Cerebellar cortex (tissue), 1 donor: Measurements from ENCODE around the gene HSPB9.

Source experiments
- DNase-seq: peaks from one replicate; pipeline ENCODE4 v3.0.0-alpha.2; 2015; ENCODE audit warnings: low spot score

The HSPB9 gene

DNA sequence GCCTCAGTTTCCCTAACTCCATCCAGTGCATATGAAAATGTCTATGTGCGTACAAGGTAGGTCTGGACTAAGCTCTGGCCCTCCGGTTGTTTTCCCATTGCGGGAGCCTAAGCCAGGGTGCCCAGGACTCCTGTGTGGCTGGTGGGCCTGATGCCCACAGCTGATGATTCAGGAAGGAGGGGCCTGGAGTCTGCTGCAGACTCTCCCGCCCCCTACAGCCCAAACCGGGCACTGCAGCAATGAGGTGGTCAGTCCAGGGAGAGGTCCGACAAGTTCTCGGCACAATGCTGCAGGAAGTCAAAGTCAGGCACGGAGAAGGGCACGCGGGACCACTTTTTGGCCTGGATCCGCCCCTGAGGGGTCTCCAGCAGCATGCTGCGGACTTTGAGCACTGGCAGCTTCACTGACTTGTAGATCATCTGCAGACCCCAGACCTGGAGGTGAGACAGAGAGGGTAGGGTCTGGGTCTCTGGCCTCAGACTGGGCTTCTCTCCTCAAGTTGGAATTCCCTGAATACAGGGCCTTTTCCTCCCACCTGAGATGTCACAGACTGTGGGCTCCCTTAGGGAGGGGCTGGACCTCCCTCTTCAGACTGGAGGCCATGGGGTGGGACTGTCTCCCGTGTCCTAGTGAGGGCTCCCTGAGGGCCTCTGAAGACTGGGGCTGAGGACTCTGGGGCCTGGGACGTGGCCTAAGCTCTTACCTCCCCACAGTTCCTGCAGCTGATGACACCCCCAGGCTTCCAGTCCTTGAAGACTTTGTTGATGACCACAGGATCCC, 20.9 kb upstream of the HSPB9 start:
- peak; percentile 59 for DNase-seq

DNA sequence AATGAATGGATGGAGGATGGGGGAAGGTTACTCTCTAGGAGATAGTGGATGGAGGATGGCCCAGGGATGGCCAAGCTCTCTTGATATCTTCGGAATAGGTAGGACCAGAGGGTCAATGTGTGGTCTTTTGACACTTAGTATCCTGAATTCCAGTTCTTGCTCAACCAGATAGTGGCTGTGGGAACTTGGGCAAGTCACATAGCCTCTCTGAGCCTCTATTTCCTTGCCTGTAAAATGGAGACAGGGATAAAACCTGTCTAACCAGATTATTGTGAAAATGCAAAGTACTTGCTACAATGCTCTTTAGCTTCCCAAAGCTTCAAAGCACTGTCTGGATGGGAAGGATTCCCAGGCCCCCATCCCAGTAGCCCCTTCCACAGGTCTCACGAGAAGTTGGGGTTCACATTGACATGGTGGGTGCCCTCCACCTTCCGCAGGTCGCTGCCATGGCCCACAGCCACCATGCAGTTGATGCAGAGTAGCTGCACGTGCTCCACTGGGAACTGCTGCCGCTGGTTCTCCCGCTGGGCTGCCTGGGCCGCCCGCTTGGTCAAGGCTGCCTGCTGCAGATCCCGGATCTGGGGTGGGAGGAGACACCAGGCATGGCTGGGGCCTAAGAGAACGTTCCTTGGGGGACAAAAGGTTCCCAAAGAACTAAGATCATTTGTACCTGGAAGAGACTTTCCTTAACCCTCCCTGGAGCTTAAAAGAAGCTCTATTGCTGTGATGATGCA, 19.2 kb upstream of the HSPB9 start:
- no peak for DNase-seq

DNA sequence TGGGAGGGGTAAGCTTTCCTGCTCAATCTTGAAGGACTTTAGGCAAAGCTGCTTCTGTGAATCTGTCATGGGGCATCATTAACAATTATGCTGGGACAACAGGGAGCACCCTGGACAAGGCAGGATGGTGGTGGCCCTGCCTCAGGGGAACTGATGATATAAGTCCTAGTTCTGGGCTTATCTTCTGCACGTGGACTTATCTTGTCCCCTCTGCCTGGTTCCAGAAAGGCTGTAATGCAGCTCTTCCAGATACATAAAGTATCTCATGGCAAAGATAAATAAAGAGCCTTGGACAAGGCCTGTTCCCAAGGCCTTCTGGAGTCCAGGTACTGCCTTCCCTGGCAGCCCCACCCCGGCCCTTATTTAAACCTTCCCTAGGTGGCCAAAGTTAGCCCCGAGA, 18.3 kb upstream of the HSPB9 start:
- no peak for DNase-seq

DNA sequence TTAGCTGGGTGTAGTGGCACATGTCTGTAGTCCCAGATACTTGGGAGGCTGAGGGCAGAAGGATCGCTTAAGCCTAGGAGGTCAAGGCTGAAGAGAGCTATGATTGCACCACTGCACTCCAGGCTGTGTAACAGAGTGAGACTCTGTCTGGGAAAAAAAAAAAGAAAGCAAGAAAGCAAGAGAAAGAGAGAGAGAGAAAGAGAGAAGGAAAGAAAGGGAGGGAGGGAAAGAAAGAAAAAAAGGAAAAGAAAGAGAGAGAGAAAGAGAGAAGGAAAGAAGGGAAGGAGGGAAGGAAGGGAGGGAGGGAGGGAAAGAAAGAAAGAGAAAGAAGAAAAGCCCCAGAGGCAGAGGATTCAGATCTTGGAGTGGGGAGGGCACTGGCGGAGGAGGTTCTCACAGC, 16.6 kb upstream of the HSPB9 start:
- no peak for DNase-seq

DNA sequence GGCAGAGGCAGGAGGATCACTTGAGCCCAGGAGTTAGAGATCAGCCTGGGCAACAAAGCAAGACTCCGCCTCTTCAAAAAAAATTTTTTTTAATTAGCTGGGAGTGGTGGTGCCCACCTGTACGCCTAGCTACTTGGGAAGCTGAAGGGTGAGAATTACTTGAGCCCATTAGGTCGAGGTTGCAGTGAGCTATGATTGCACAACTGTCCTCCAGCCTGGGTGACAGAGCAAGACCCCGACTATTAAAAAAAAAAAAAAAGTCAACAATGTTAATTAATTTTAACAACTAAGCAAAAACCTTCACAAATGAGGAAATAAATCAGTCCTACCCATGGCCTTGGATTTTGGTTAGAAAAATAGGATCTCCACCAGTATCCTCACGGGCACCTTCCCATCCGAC, 15.5 kb upstream of the HSPB9 start:
- no peak for DNase-seq

DNA sequence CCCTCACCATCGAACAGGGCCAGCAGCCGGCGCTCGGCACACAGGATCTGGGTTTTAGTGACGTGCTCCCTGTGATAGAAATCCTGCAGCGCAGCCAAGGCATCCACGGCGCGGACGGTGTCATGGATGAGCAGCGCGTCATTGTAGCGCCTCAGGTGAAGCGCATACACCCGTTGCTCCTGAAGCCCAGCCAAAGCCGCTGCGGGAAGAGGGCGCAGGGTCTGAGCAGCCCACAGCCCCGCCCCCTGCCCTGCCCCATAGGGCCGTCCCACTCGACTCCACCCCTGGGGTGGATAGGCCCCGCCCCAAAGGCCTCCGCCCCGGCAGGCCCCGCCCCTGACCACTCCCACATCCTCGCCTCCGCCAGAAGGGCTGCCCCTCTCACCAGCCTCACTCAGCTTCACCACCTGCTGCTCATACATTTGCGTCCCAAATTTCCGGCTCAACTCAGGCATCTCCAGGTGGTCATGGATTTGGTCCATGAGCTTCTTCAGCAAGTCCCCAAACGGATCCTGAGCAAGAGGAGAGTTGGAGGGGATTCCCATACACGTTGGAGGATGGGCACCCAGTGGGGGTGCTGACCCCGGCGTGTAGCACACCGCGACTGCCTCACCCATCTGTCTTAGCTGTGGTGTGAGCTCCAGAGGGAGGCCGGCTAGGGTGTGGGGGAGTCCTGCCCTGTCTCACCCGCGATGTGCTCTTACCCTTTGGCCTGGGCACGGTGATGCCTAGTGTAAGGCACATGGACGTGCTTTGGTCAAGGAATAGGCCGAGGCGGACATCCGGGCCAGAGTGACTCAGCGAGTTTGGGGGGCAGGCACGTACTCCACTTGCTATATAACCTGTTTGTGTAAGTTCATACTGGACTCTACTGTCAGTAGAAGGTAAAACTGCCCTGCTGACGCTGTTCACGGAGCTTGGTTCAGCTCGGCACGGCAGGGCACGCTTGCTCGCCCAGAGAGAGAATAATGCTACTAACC, 14.7 kb upstream of the HSPB9 start:
- peak; percentile 88 for DNase-seq

DNA sequence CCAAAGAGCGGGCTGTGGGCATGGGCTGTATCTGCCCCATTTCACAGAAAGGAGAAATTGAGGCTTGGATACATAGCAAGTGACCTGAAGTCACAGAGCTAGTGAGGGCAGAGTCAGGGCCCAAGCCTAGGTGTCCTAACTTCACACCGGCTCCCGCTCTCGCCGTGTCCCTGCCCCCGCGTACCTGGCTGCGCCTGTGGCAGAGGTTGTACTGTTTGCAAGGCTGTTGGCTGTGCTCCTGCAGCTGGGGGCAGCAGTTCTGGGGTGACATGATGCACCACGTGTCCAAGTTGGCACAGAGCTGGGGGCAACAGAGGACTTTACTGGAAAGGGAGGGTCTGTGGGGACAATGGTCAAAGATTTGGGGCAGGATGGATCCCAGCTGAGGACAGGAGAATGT, 13.5 kb upstream of the HSPB9 start:
- no peak for DNase-seq

DNA sequence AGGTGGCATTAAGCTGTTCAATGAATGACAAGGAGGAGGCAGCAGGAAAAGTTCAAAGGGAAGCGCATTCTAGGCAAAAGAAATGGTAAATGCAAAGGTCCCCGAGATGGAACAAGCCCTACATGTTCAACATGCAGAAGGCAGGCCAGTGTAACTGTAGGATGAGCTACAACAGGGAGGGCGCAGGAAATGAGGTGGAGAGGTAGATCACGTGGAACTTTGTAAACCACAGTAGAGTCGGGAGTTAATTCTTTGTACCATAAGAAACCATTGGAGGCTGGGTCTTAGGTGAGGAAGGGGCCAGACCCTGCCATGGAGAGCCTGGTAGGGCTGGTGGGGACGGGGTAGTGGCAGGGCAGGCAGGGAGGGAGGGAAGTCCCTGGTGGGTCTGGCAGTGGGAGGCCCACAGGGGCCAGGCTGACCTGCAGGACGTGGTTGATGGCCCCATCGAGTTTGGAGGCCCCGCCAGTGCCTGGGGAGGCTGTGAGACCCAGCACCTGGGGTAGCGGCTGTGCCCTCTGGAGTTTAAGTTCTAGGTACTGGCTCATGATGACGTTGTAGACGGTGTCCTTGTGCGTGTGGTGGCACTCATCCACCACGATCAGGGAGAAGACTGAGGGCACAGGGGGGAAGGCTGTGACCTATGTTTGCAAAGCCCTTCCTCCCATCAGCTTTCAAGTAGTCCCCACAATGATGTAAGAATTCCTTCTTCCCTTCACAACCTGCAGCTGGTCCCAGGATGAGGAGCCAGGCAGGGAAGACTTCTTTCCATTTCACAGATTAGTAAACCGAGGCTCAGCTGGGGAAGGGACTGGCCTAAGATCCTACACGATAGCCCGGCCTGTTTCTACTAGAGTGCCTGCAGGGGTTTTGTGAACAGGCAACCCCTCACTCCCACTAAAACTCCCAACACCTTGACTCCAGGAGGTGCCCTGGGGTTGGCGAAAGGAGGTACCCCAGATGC, 12.0 kb upstream of the HSPB9 start:
- DNase-seq, result no peak

DNA sequence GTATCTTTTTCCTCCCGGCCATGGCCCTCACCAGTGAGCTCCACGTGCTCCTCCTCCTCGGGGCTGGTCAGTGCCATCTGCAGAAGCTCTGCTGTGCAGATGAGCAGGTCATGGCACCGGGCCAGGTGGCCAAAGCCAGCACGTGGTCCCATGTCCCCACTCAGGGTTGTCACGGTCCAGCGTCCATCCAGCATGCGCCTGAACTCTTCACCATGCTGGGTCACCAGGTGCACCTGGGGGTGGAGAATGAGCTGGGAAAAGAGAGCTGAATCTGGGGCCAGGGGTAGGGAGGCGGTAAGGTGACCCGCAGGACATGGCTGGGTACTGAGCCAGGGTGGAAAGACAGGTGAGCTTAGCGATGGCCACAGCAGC, 11.4 kb upstream of the HSPB9 start:
- DNase-seq, result no peak

DNA sequence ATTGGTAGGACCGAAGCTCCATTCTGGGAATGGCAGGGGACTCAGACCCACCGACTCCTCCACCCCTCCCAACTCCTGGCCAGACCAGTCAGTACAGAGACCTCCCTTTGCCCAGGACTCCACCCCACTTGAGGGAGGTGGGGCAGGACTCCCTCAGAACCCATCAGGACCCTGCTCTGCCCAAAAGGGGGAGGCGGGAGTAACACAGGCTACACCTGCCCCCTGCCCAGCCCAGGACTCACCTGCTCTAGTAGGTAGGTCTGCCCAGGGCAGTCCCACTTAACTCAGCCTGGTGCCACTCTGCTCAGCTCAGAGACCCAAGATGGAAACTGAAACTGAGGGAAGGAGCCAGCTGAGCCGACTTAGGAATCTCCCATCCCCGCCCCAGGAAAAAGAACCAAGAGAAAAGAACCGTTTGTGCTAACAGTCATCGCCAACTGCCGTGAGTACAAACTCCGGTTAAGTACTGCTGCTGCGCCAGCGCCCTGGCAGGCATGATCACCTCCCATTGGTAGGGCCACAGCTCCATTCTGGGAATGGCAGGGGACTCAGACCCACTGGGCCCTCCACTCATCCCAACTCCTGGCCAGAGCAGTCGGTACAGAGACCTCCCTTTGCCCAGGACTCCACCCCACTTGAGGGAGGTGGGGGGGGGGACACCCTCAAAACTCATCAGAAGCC, 10.6 kb upstream of the HSPB9 start:
- peak; percentile 34 for DNase-seq

DNA sequence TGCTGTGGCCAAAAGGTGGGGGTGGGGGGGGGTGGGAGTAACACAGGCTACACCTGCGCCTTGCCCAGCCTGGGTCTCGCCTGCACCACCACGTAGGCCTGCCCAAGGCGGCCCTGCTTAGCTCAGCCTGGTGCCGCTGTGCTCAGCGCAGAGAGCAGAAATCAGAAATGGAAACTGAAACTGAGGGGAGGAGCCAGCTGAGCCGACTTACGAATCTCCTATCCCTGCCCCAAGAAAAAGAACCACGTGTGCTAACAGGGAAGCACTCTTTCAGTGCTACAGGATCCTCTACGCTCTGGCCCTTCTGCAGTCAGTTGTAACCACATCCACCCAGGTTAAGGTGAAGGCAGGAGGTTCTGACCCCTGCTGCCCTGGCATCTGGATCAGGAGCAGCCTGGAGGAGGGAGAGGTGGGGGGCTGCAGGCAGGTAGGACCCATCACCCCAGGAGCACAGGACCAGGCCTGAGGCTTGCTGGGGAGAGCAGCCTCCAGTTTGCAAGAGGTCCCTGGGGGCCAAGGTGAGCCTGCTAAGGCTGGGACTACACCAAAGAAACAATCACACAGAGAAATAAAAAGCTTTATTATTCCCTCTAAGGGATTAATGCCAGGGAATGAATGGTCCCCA, 9.9 kb upstream of the HSPB9 start, which contains the start of gene DHX58:
DHX58 (minus strand) TSS at position 163 of the 625 bp plus-strand sequence. CDS start 822 bp downstream, outside the sequence.
- peak; percentile 76 for DNase-seq

DNA sequence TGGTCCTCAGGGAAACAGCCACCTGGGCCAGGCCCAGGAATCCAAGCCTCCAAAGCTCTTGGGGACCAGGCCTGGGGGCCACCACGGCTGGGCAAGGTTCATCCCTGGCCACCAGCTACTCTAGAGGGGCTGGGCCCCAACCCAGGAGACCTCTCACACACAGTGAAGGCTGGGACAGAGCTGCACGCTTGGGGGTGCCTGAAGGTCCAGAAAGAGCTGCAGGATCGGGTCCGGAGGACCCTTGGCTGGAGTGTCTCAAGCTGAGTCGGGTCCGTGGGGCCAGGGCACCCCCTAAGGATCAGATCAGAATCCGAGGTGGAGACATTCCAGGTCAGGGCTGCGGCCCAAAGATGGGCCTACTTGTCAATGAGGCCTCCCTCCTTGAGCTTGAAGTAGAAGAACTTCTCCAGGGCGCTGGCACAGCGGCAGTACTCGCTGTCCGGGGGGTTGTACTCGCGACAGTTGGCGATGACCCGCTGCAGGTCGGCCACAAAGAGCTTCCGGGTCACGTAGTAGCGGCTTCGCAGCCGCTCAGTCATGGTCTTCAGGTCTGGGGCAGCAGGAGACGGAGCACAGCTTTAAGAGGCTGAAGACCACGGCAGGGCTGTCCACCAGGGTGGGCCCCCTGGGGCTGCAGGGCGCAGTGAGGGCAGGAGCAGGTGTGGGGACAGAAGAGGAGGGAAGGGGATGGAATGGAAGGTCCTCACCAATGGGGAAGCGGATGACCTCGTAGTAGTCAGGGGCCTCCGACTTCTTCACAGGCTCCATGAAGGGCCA, 9.1 kb upstream of the HSPB9 start:
- no peak for DNase-seq

DNA sequence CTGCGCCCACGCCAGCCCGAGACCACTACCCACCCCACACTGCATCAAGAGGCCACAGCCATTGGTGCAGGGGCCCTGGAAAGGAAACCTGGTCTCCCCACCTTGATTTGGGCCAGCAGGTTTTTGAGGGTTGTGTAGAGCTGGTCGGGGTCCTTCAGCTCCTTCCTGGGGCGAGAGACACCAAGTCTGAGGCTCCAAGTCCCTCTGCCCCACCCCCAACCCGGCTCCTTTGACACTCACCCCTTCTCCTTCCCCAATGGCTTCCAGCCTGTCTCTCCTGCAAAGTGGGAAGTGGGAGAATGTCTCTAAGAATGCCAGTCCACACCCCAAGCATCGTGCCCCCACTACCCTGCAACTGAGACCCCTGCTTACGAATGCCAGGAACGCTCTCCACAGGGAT, 8.5 kb upstream of the HSPB9 start:
- DNase-seq, result no peak

DNA sequence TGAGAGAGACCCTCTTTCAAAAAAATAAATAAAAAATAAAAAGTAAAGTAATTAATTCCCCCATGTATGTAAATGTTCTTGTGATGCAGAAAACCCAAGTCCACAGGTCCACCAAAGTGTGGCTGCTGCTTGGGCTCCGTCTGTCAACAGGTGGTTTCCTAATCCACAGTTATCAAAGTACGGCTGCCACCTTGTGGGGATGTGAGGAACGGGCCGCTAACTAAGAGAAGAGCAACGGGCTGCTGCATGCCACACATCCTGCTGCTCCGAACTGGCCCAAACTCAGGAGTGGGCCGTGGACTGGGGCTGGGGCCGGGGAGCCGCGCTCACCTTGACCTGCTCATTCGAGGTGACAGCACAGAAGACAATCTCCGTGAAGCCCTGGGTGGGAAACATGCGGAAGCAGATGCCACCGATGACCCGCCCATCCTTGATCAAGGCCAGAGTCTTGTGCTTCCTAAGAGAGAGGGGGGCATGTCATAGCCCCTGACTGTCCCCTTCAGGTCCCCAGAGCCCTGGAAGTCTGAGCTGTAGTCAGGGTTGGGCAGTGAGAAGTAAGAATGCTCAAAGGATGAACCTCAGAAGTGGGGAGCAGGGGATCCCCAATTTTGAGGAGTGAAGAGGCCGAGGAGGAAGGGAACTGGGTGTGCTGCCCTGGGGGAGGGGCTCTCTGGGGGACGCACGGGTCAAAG, 5.8 kb upstream of the HSPB9 start:
- DNase-seq, result peak; percentile 88

DNA sequence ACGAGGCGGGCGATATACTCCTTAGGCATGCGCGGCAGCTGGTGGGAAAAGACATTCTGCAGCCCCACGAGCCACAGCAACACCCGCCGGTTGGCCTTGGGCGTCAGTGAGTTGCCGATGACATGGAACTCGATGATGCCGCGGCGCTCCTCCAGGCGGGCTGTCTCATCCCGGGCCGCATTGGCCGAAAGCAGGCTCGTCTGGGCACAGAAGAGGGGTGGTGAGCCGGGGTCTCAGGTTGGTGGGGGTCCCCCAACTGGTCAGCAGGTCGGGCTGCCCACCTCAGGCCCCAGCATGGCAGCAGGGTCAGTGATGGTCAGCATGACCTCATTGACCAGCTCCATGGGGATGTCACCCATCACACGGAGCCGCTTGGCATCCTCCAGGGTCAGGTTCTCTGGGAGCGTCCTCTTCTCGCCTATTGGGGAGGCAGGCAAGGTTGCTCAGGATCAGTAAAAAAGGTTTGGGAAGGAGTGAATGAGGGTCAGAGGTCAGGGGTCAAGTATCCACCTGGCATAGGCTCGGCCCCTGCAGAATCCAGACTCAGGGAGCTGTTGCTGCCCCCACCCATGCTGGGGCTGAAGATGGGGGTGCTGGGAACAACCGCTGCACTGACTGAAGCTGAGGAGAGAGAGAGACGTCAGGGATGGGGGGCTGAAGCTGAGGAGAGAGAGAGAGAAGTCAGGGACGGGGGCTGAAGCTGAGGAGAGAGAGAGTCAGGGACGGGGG, 5.0 kb upstream of the HSPB9 start:
- no peak for DNase-seq

DNA sequence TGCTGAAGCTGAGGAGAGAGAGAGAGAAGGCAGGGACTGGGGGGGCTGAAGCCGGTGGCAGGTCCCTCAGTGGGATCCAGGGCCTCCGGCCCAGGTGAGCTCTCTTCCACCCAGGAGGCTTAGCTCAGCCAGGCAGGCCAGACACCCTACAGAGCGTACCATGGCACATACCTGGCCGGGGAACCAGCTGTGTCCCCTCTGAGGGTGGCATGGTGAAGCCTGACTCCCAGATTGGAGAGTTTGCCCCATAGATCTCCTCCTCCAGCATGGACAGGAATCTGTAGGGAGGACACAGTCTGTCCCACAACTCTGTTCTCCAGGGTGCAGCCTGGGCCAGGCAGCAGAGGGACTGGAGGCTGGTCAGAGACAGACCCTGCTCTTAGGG, 4.5 kb upstream of the HSPB9 start:
- no peak for DNase-seq

DNA sequence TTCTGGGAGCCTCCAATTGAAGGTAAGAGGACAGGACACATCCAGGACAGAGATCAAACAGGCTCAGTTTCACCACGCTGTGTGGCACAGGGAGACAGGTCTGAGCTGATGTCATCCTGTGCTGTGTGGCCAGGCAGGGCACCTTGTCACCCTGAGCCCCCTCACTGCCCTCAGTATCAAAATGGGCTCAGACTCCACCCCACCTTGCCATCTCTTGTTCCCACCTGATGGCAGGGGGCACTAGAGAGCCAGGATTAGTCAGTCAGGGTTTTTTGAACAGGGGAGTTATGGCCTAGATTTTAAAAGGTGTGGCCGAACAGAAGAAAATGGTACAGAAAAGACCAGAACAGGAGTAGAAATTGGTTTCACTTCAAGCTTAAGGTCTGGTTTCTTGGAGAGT, 4.1 kb upstream of the HSPB9 start:
- DNase-seq, result peak; percentile 55

DNA sequence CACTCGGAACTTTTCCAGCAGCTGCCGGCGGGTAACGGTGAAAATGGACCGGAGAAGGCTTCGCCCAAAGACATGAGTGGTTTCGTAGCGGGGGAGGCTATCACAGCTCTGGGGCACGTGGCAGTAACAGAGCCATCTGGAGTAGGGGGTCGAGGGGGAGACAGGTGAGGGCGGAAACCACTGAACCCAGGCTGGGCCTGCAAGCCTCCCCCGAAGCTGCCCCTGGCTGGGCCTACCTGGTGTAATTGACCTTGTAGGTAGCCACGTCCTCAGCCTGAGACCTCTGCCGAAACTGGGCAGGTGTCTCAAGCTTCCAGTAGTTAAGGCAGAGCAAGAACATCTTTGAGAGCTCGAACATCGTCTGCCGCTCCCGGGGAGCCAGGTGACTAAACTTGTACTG, 3.3 kb upstream of the HSPB9 start:
- DNase-seq, result no peak
